K562 (cell line): ENCODE data around the gene BRAF. TPM values are rescaled to one million over a fixed set of nuclear protein-coding genes. Genes with fewer than 3 reads are reported as not detected.
A peak's percentile ranks its signal among the peaks of the same experiment; 100 is the strongest.
"Not testable (repeated sequence)": the region's sequence is repeated elsewhere in the genome, so short reads cannot be mapped to it uniquely, and the experiment has no call there.

Experiments used
- ATAC-seq: fragments of 200-7000 bp; cut with Tn5 transposase; 3 replicates; pipeline ENCODE4 v1.9.1; 2020; ENCODE audit warnings: moderate library complexity
- BruUV-seq: library from RNA; stranded (reverse); fragments of 400-500 nt; replicated peaks from 2 replicates; lab custom pipeline; 2021; lab: Mats Ljungman, UMichigan
- CTCF ChIA-PET: fragments of 300-600 bp; formaldehyde crosslinking; extraction: SDS; loops from one replicate; lab custom pipeline; 2021; ENCODE audit warnings: low intra/inter-chr PET ratio; lab: Yijun Ruan, JAX
- POLR2A ChIA-PET: fragments of 300-600, 350-650 bp; sonication (Branson Sonifier 250); formaldehyde crosslinking; extraction: SDS; loops from one replicate; lab custom pipeline; 2021; ENCODE audit warnings: antibody characterized with exemption, inconsistent platforms; lab: Yijun Ruan, JAX
- DNase-seq, 4 experiments: peaks; one replicate each; pipeline versions ENCODE4 v3.0.0 to v3.0.0-alpha.2; 2011 to 2018; ENCODE audit warnings: low spot score in 3 of 4, mixed read lengths in 3 of 4; ENCODE audit errors: extremely low read depth in 1 of 4
- FAIRE-seq: peaks from 2 replicates; lab custom pipeline; 2011; peaks lifted over from hg19 to GRCh38; lab: Jason Lieb, UNC
- H2AFZ ChIP-seq: 2 replicates; pipeline ENCODE4 v1.6.0; 2011; ENCODE audit warnings: low read depth, low read length, control low read depth, inconsistent platforms
- H3K27ac ChIP-seq: fragments of 200-600 bp; 3 replicates; pipeline ENCODE4 v1.8.0; 2011; ENCODE audit warnings: low read depth, mild to moderate bottlenecking, control low read depth, inconsistent platforms, low read length, moderate library complexity, mixed read lengths; ENCODE audit errors: extremely low read depth
- H3K27me3 ChIP-seq, 2 experiments: fragments of 300-600 bp in 1 of 2; 2 replicates in 1 of 2; 3 replicates in 1 of 2; pipeline versions ENCODE4 v1.6.0 to v1.8.0; 2011; ENCODE audit warnings: inconsistent platforms in 2 of 2, low read length in 2 of 2, mild to moderate bottlenecking in 1 of 2, mixed read lengths in 1 of 2, moderate library complexity in 1 of 2; ENCODE audit not compliant: control insufficient read depth in 2 of 2, insufficient read depth in 2 of 2
- H3K36me3 ChIP-seq: fragments of 300-600 bp; 3 replicates; pipeline ENCODE4 v1.8.0; 2011; ENCODE audit warnings: mild to moderate bottlenecking, low read length, inconsistent platforms; ENCODE audit not compliant: control insufficient read depth, insufficient read depth
- H3K4me1 ChIP-seq, 2 experiments: fragments of 200-600 bp in 1 of 2; replicated peaks in 1 of 2; 2 replicates in 1 of 2; 3 replicates in 1 of 2; pipeline versions ENCODE4 v1.5.1 to v1.8.0; 2011; ENCODE audit warnings: inconsistent platforms in 2 of 2, low read length in 2 of 2, mild to moderate bottlenecking in 1 of 2, mixed read lengths in 1 of 2, moderate library complexity in 1 of 2; ENCODE audit not compliant: control insufficient read depth in 2 of 2, insufficient read depth in 2 of 2
- H3K4me2 ChIP-seq: 2 replicates; pipeline ENCODE4 v1.6.1; 2011; ENCODE audit warnings: low read length, control low read depth, inconsistent platforms, mixed read lengths; ENCODE audit not compliant: insufficient read depth
- H3K4me3 ChIP-seq: fragments of 200-600 bp; sonication (generic), shearing (Covaris generic); 2 replicates; pipeline ENCODE4 v1.5.1; 2016; ENCODE audit warnings: control low read depth, inconsistent platforms
- H3K79me2 ChIP-seq: fragments of 200-600 bp; 3 replicates; pipeline ENCODE4 v1.8.0; 2011; ENCODE audit warnings: low read length, inconsistent platforms; ENCODE audit not compliant: control insufficient read depth, insufficient read depth
- H3K9ac ChIP-seq, 2 experiments: 2 replicates each; pipeline versions ENCODE4 v1.6.0 to v1.6.1; 2011; ENCODE audit warnings: low read depth in 2 of 2, low read length in 2 of 2, control low read depth in 1 of 2, inconsistent platforms in 1 of 2, mild to moderate bottlenecking in 1 of 2, mixed read lengths in 1 of 2; ENCODE audit not compliant: insufficient read depth in 1 of 2
- H3K9me1 ChIP-seq: one replicate; pipeline ENCODE4 v1.6.0; 2011; ENCODE audit warnings: inconsistent platforms, mild to moderate bottlenecking, low read length, moderate library complexity; ENCODE audit not compliant: control insufficient read depth, insufficient read depth
- H3K9me3 ChIP-seq: replicated peaks from 2 replicates; pipeline ENCODE4 v1.5.1; 2011; ENCODE audit warnings: low read depth, low read length, inconsistent platforms; ENCODE audit not compliant: control insufficient read depth, insufficient read depth
- H4K20me1 ChIP-seq: replicated peaks from 2 replicates; pipeline ENCODE4 v1.6.1; 2011; ENCODE audit warnings: low read length, inconsistent platforms, mixed read lengths; ENCODE audit not compliant: control insufficient read depth, insufficient read depth
- AFF1 ChIP-seq, 2 experiments: fragments of 450-650 bp; IDR thresholded peaks; 2 replicates each; pipeline ENCODE4 v1.6.1; 2018; ENCODE audit warnings: mild to moderate bottlenecking in 2 of 2, low read depth in 1 of 2; ENCODE audit not compliant: partially characterized antibody in 2 of 2
- ZNF121 ChIP-seq: sonication (generic); formaldehyde crosslinking; conservative IDR thresholded peaks from 2 replicates; pipeline ENCODE4 v1.8.0; 2022; ENCODE audit warnings: missing genetic modification reagents
- ZNF696 ChIP-seq: fragments of 250-450 bp; sonication (Bioruptor Pico); conservative IDR thresholded peaks from 2 replicates; pipeline ENCODE4 v1.4.0; 2020; ENCODE audit warnings: mild to moderate bottlenecking, moderate library complexity
- WGBS: fragments of 100-300 bp; shearing (Covaris generic); methylation state at CpG from one replicate; pipeline ENCODE4 v1.1.6; 2016; ENCODE audit warnings: low coverage, mixed read lengths; ENCODE audit not compliant: insufficient coverage; ENCODE audit errors: missing lambda C conversion rate; 5-methylcytosine and 5-hydroxymethylcytosine counted together
- in situ Hi-C: fragments of 300-500 bp; cut with MboI; formaldehyde crosslinking; loops from 4 replicates; pipeline ENCODE4 v1.15.0; 2018; ENCODE audit warnings: inconsistent platforms, mixed read lengths
- intact Hi-C: fragments of 100-400 bp; cut with micrococcal nuclease; formaldehyde crosslinking; loops from 2 replicates; pipeline ENCODE4 v1.14.2; 2022
- polyA plus RNA-seq, 8 experiments: library from polyadenylated mRNA; depleted of rRNA in 4 of 8; stranded (reverse) in 5 of 8; unstranded in 3 of 8; fragments of >200 nt; fragmentation: Nextera tagmentation in 2 of 8; fragmentation: Illumina TruSeq in 1 of 8; extraction: Ambion mirVana in 2 of 8; extraction: Trizol in 1 of 8; gene quantifications; 2 replicates each; pipeline versions ENCODE4 v1.2.1 to v1.2.3, GENCODE V29; 2011 to 2014; ENCODE audit warnings: inconsistent platforms in 1 of 8, missing spikeins in 1 of 8
- total RNA-seq, 7 experiments: library from RNA; depleted of rRNA in 6 of 7; stranded (reverse); fragments of >200 nt in 6 of 7; fragmentation: Illumina TruSeq in 2 of 7; extraction: Trizol in 2 of 7; gene quantifications; 2 replicates each; pipeline versions ENCODE4 v1.2.1 to v1.2.3, GENCODE V29; 2011 to 2021; ENCODE audit warnings: low replicate concordance in 1 of 7

The BRAF gene
- total and polyA plus RNA-seq, 9 of the 15 experiments (the other 6 are each of a cell fraction or from before 2014, with no cell fraction given), result 3.6 to 38.3 (median 21.9) TPM

- Histone ChIP-seq H4K20me1 (no peaks in the 10 kb centered on the region), H3K4me2 (no peak overlapping the region), H3K27ac (no peak overlapping the region), H3K4me1 (no peaks in the 10 kb centered on the region), H3K9ac (no peak overlapping the region), H3K4me3 (no peak overlapping the region), H3K36me3 (peaks cover 21% of the 10 kb centered on the region; the same call in 1 of the 3 replicates), H3K27me3 (no peaks in the 10 kb centered on the region), H3K79me2 (no peaks in the 10 kb centered on the region), H2AFZ (no peak overlapping the region), H3K9me1 (no peaks in the 10 kb centered on the region), H3K9me3 (no peaks in the 10 kb centered on the region)
- BruUV-seq, result no TSS peak
- in situ Hi-C loops, result no loop called here
- FAIRE-seq, result no peak
- no peak for ATAC-seq
- CTCF ChIA-PET, result no interaction called here
- intact Hi-C loops, result no loop called here
- POLR2A ChIA-PET, result interaction anchor here (0.6 kb wide), 1 partner anchor 12 kb away, joined by 3 read pairs; no protein-coding TSS in a partner anchor
- no peak for DNase-seq
- WGBS, result 90% methylated on average over 3 of the region's 3 CpGs
- TF ChIP-seq ZNF696, result no peak
- 0 out of 2 replicates have a peak, but pooled peaks have one; percentile 2 for TF ChIP-seq ZNF121 (CRISPR knock-in tag)
These were observed 157.3 kb downstream of the BRAF start for GRCh38 chr7:140767418-140767817.

- H3K4me1 ChIP-seq, H3K27ac ChIP-seq, DNase-seq, CTCF ChIA-PET, H4K20me1 ChIP-seq, H3K9me1 ChIP-seq, FAIRE-seq, intact Hi-C loops, POLR2A ChIA-PET, H3K9ac ChIP-seq, H3K4me2 ChIP-seq, H2AFZ ChIP-seq, BruUV-seq, in situ Hi-C loops, H3K4me3 ChIP-seq, H3K27me3 ChIP-seq, H3K9me3 ChIP-seq, H3K79me2 ChIP-seq, ATAC-seq: not testable (repeated sequence)
- WGBS, result no CpG with 5 or more reads among the region's 1 CpG
- peak in 1 of 2 experiments; percentile 98 for TF ChIP-seq AFF1 (IDR thresholded peaks at IDR 0.05; ENCODE audit: low read depth in 1 of 2, partially characterized antibody in 2 of 2)
- H3K36me3 ChIP-seq, result peaks cover 17% of the 10 kb centered on the region; the same call in 1 of the 3 replicates
These were observed 159.3 kb downstream of the BRAF start for GRCh38 chr7:140765441-140765840.

- H3K9me1 ChIP-seq, H3K27me3 ChIP-seq, H3K4me1 ChIP-seq, H3K27ac ChIP-seq, H3K79me2 ChIP-seq, POLR2A ChIA-PET, H3K4me2 ChIP-seq, CTCF ChIA-PET, H4K20me1 ChIP-seq, H3K9me3 ChIP-seq, ATAC-seq, intact Hi-C loops, H2AFZ ChIP-seq, in situ Hi-C loops, H3K4me3 ChIP-seq, BruUV-seq, DNase-seq, H3K9ac ChIP-seq, FAIRE-seq: not testable (repeated sequence)
- 96% methylated on average over 5 of the region's 25 CpGs for WGBS
- H3K36me3 ChIP-seq, result peaks cover 14% of the 10 kb centered on the region; the same call in 2 of the 3 replicates
These were observed 161.6 kb downstream of the BRAF start for GRCh38 chr7:140763166-140763565.
